Kidney epithelial cell (primary cell): ENCODE measurements around the gene ADGRE2. TPM values are rescaled to one million over a fixed set of nuclear protein-coding genes. Genes with fewer than 3 reads are reported as not detected.

Experiments
- DNase-seq: peaks from one replicate; pipeline ENCODE4 v3.0.0-alpha.2; 2010; ENCODE audit warnings: low read depth
- H3K27me3 ChIP-seq: 2 replicates; pipeline ENCODE4 v1.6.0; 2011; ENCODE audit warnings: low read length; ENCODE audit not compliant: control insufficient read depth, insufficient read depth
- H3K36me3 ChIP-seq: 2 replicates; pipeline ENCODE4 v1.5.1; 2011; ENCODE audit warnings: low read length; ENCODE audit not compliant: control insufficient read depth, insufficient read depth
- H3K4me3 ChIP-seq: 2 replicates; pipeline ENCODE4 v1.5.1; 2011; ENCODE audit warnings: low read depth, mild to moderate bottlenecking, control low read depth, low read length
- CTCF ChIP-seq: IDR thresholded peaks from 2 replicates; pipeline ENCODE4 v1.5.1; 2011; ENCODE audit warnings: mild to moderate bottlenecking, moderate library complexity, low read length, control low read depth, inconsistent platforms; ENCODE audit not compliant: insufficient read depth, poor library complexity, severe bottlenecking
- total RNA-seq: library from RNA; depleted of rRNA; stranded (reverse); fragments of >200 nt; gene quantifications from 2 replicates; pipeline ENCODE4 v1.2.3, GENCODE V29; 2015

Gene ADGRE2
- total RNA-seq, 1 donor from 2014 or later = 0.21 TPM

- no peaks in the 10 kb centered on the region for H3K36me3 ChIP-seq
- H3K27me3 ChIP-seq = no peaks in the 10 kb centered on the region
- no peak for DNase-seq
- TF ChIP-seq CTCF = no peak
- no peak overlapping the region for H3K4me3 ChIP-seq
These were observed 31.5 kb downstream of the ADGRE2 start for GRCh38 chr19:14746886-14747285.

- no peak overlapping the region for H3K4me3 ChIP-seq
- no peak for DNase-seq
- no peaks in the 10 kb centered on the region for H3K36me3 ChIP-seq
- no peaks in the 10 kb centered on the region for H3K27me3 ChIP-seq
- TF ChIP-seq CTCF = no peak
These were observed 42.4 kb downstream of the ADGRE2 start for GRCh38 chr19:14735915-14736314.

GRCh38 chr19:14733574-14733973 is 44.8 kb downstream of the ADGRE2 start:
- Histone ChIP-seq H3K36me3 (no peaks in the 10 kb centered on the region), H3K27me3 (no peaks in the 10 kb centered on the region), H3K4me3 (no peak overlapping the region)
- DNase-seq = no peak
- no peak for TF ChIP-seq CTCF

GRCh38 chr19:14732510-14732909 is 45.9 kb downstream of the ADGRE2 start:
- no peaks in the 10 kb centered on the region for H3K36me3 ChIP-seq
- H3K4me3 ChIP-seq = no peak overlapping the region
- DNase-seq = no peak
- H3K27me3 ChIP-seq = no peaks in the 10 kb centered on the region
- TF ChIP-seq CTCF = no peak

- no peak for DNase-seq
- TF ChIP-seq CTCF = no peak
- Histone ChIP-seq H3K27me3 (no peaks in the 10 kb centered on the region), H3K36me3 (no peaks in the 10 kb centered on the region), H3K4me3 (no peak overlapping the region)
These were observed 47.2 kb downstream of the ADGRE2 start for GRCh38 chr19:14731200-14731599.

- no peaks in the 10 kb centered on the region for H3K36me3 ChIP-seq
- TF ChIP-seq CTCF = no peak
- no peak for DNase-seq
- no peaks in the 10 kb centered on the region for H3K27me3 ChIP-seq
- no peak overlapping the region for H3K4me3 ChIP-seq
These were observed 49.8 kb downstream of the ADGRE2 start for GRCh38 chr19:14728595-14728994.
